ENCODE results near the gene BLVRB. TPM values are rescaled to one million over a fixed set of nuclear protein-coding genes. Genes with fewer than 3 reads are reported as not detected.

BLVRB gene
- total and polyA plus RNA-seq, 2 of the 8 experiments (the other 6 are each of a cell fraction or from before 2014, with no cell fraction given) = 28.7 to 182 TPM

DNA sequence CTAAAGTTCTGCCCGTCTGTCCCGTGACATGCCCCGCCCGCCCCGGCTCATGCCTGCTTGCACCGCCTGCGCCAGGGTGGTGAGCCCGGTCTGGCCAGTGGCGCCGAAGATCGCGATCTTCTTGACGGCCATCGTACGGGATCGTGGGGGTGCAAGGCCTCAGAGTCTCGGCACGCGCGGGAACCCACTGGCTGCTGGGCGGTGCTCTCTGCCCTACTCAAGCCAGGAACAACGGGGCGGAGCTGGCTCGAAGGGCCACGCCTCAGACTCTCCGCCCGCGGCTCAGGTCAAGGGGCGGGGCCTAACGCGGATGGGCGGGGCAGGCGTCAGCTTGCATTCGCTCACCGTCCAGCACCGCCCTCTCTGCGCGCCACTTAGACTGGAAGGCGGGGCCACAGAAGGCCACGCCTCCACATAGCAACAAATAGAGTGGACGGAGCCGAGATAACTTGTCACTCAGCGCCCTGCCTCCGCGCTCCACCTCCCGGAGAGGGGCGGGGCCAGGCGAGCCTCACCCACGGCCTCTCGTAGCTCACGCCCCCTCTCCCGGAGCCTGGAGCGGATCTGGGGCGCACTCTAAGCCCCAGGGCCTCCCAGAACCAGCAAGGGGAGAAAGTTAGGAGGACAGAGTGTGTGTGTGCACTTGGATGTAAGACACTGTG is at the start of gene BLVRB (continued):
- no peak for TF ChIP-seq CHD7 (IDR thresholded peaks at IDR 0.05; ENCODE audit: insufficient replicate concordance, low read length)
- peak; percentile 46 for TF ChIP-seq ASH2L (IDR thresholded peaks at IDR 0.05; ENCODE audit: low read length)
- TF ChIP-seq TEAD4 (IDR thresholded peaks at IDR 0.05; ENCODE audit: low read depth, low read length) = no peak
- no peak for TF ChIP-seq BCL11A (IDR thresholded peaks at IDR 0.05; ENCODE audit: low read depth in 2 of 2, low read length in 2 of 2)
- no peak for TF ChIP-seq SAP30 (IDR thresholded peaks at IDR 0.05; ENCODE audit: insufficient read depth, insufficient replicate concordance, low read length)
- TF ChIP-seq RNF2 (IDR thresholded peaks at IDR 0.05; ENCODE audit: borderline replicate concordance, low read depth, low read length, missing control alignments, poor library complexity, severe bottlenecking) = no peak
- TF ChIP-seq TCF12 (IDR thresholded peaks at IDR 0.05; ENCODE audit: low read depth, low read length) = no peak
- TF ChIP-seq SIN3A (conservative IDR thresholded peaks at IDR 0.05 in 1 of 2, IDR thresholded peaks at IDR 0.05 in 1 of 2; ENCODE audit: low read depth in 1 of 2, low read length in 2 of 2) = peak in 1 of 2 experiments; percentile 36; a peak in 2 of 4 replicates
- TF ChIP-seq MAX (IDR thresholded peaks at IDR 0.05) = peak; percentile 19; the same call in 1 of the 2 replicates
- TF ChIP-seq CHD1 (IDR thresholded peaks at IDR 0.05; ENCODE audit: low read depth, low read length) = no peak

All from H1 (cell line).